Thyroid gland (tissue), 4 donors: ENCODE data around the gene SBNO1.
"Not testable (repeated sequence)": the region's sequence is repeated elsewhere in the genome, so short reads cannot be mapped to it uniquely, and the experiment has no call there.

Source experiments
- POLR2A ChIP-seq, 2 donors: fragments of 450-650 bp; IDR thresholded peaks; one replicate each; pipeline ENCODE4 v1.6.1; 2017; ENCODE audit warnings: antibody characterized with exemption in 2 of 2, mild to moderate bottlenecking in 2 of 2, moderate library complexity in 1 of 2
- TF ChIP-seq, protein P1 (sequence below), 6 experiments: fragments of 200-600 bp in 3 of 6; fragments of 450-650 bp in 3 of 6; sonication (generic) in 3 of 6; IDR thresholded peaks; one replicate each; pipeline ENCODE4 v1.5.1; 2016 to 2019; ENCODE audit warnings: antibody characterized with exemption in 6 of 6, mild to moderate bottlenecking in 2 of 6, inconsistent platforms in 1 of 6, moderate library complexity in 1 of 6

DNA sequence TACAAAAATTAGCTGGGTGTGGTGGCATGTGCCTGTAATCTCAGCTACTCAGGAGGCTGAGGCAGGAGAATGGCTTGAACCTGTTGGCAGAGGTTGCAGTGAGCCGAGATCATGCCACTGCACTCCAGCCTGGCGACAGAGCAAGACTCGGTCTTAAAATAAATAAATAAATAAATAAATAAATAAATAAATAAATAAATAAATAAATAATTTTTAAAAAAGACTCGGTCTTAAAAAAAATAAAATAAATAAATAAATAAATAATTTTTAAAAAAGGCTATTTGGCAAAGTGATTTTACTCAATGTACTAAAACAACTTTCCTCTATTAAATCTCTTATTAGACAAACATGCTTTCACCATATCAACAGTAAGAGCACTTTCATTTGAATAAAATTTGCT lies 51.6 kb downstream of the SBNO1 start:
- not testable (repeated sequence) for TF ChIP-seq POLR2A (IDR thresholded peaks at IDR 0.05)
- TF ChIP-seq, protein P1, sequence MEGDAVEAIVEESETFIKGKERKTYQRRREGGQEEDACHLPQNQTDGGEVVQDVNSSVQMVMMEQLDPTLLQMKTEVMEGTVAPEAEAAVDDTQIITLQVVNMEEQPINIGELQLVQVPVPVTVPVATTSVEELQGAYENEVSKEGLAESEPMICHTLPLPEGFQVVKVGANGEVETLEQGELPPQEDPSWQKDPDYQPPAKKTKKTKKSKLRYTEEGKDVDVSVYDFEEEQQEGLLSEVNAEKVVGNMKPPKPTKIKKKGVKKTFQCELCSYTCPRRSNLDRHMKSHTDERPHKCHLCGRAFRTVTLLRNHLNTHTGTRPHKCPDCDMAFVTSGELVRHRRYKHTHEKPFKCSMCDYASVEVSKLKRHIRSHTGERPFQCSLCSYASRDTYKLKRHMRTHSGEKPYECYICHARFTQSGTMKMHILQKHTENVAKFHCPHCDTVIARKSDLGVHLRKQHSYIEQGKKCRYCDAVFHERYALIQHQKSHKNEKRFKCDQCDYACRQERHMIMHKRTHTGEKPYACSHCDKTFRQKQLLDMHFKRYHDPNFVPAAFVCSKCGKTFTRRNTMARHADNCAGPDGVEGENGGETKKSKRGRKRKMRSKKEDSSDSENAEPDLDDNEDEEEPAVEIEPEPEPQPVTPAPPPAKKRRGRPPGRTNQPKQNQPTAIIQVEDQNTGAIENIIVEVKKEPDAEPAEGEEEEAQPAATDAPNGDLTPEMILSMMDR (IDR thresholded peaks at IDR 0.05): not testable (repeated sequence)
